SK-N-MC (cell line): ENCODE results near the gene JPH3.

Source experiments
- EZH2 ChIP-seq: fragments of 200-600 bp; sonication (generic); IDR thresholded peaks from one replicate; pipeline ENCODE4 v1.6.1; 2017; ENCODE audit warnings: antibody characterized with exemption
- POLR2AphosphoS5 ChIP-seq: IDR thresholded peaks from 2 replicates; pipeline ENCODE4 v1.6.1; 2012; ENCODE audit warnings: mild to moderate bottlenecking, low read depth, low read length, borderline replicate concordance

DNA sequence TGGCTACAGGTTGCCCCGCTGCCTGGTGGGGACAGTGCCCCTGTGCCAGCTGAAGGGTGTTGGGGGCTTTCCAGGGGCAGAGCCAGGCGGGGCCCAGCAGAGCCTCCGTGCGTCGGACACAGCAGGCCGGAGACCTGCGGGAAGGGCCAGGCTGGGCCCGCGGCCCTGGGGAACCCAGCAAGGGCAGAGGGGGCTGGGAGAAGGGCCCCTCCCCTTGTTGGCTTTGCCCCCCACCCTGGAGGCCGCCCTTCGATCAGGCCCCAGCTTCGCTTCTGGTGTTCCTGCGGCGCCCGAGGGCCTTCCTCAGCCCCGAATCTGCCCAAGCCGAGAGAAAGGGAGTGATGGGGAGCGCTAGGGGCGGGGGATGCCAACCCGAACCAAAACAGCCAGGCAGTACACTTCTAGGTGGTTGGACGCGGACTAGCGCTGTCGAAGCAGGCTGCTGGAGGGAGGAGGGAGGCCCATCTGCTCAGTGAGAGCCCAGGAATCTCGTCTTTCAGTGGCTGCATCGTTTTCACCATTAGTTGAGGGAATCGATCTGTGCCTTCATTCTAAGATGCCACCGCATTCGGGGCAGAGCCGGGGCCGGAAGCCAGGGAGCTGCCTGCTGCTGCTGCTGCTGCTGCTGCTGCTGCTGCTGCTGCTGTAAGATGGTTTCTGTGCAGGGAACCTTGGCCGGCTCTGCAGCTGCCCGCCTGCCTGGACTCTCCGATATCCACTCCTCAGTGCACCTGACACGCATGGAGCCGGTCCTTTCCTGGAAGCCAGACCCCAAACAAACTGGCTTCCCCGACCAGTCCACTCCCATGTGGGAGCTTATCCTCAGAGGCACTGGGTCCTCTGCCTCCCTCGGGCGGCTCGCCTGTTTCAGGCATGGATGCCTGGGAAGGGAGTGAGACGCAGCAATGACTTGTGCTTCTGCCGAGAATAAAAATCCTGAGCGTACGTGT, 1.7 kb downstream of the JPH3 start:
- TF ChIP-seq POLR2AphosphoS5 (no peak), EZH2 (no peak)
